Esophagus squamous epithelium (tissue), 5 donors: Measurements from ENCODE around the gene PLXDC2. TPM values are rescaled to one million over a fixed set of nuclear protein-coding genes. Genes with fewer than 3 reads are reported as not detected.

Source experiments
- DNase-seq: peaks from one replicate; lab custom pipeline; 2025; lab: John Stamatoyannopoulos, UW
- H3K27ac ChIP-seq, 4 donors: fragments of 200-600 bp; sonication (generic); one replicate each; pipeline ENCODE4 v1.5.1; 2016 to 2019; ENCODE audit warnings: mild to moderate bottlenecking in 1 of 4
- H3K27me3 ChIP-seq, 4 donors: fragments of 200-600 bp; sonication (generic); 1 replicate in 3 of 4; 2 replicates in 1 of 4; pipeline versions ENCODE4 v1.5.1 to v1.6.0; 2017 to 2021; ENCODE audit warnings: antibody characterized with exemption in 1 of 4
- H3K36me3 ChIP-seq, 3 donors: fragments of 200-600 bp; sonication (generic); one replicate each; pipeline ENCODE4 v1.5.1; 2016 to 2019
- H3K4me1 ChIP-seq, 3 donors: fragments of 200-600 bp; sonication (generic); one replicate each; pipeline ENCODE4 v1.5.1; 2017 to 2019
- H3K4me3 ChIP-seq, 4 donors: fragments of 200-600 bp; sonication (generic); 1 replicate in 3 of 4; 2 replicates in 1 of 4; pipeline ENCODE4 v1.5.1; 2016 to 2019; ENCODE audit warnings: mild to moderate bottlenecking in 2 of 4, moderate library complexity in 1 of 4
- H3K9me3 ChIP-seq, 3 donors: fragments of 200-600 bp; sonication (generic); one replicate each; pipeline ENCODE4 v1.5.1; 2016 to 2019
- POLR2A ChIP-seq, 4 donors: fragments of 450-650 bp; IDR thresholded peaks; one replicate each; pipeline ENCODE4 v1.6.1; 2017; ENCODE audit warnings: antibody characterized with exemption in 4 of 4, mild to moderate bottlenecking in 4 of 4, moderate library complexity in 3 of 4
- WGBS, 2 donors: methylation state at CpG; one replicate each; pipeline ENCODE4 v1.1.5; 2018; 5-methylcytosine and 5-hydroxymethylcytosine counted together
- intact Hi-C: fragments of 100-400 bp; cut with DNase I; formaldehyde crosslinking; loops from one replicate; pipeline ENCODE4 v1.15.0; 2022
- total RNA-seq, 4 donors: library from RNA; depleted of rRNA; stranded (reverse); fragments of >200 nt; gene quantifications; one replicate each; pipeline ENCODE4 v1.1.0, GENCODE V29; 2016
- TF ChIP-seq, protein P1 (sequence below), 6 experiments: fragments of 450-650 bp in 4 of 6; fragments of 200-600 bp in 2 of 6; sonication (generic) in 2 of 6; IDR thresholded peaks; one replicate each; pipeline ENCODE4 v1.5.1; 2016 to 2019; ENCODE audit warnings: antibody characterized with exemption in 6 of 6, mild to moderate bottlenecking in 4 of 6, moderate library complexity in 4 of 6
- donor health status: DM: yes; HTN: yes; CAD: no.

PLXDC2 gene
- total RNA-seq, 4 donors from 2014 or later = 22.4 to 50.4 (median 36.9) TPM

DNA sequence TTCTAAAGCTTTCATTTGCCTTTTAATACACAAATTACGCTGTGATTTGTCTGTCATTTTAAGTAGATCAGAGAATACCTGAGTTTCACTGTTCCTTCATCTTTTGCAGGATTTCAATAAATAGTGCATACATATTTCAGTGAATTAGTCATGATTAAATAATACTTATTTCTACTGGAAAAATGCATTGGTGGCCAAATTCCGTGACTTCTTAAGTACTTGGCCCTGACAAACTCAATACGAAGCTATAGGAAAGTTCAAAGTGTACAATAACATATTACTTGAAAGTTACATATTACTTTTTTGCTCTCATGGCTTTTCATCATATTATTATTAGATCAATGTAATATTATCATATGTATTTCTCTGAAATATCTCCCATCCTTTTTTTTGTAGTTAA, 16.1 kb upstream of the PLXDC2 start:
- Histone ChIP-seq H3K27ac (no peak overlapping the region), H3K4me1 (no peaks in the 10 kb centered on the region), H3K4me3 (no peak overlapping the region), H3K36me3 (no peaks in the 10 kb centered on the region), H3K9me3 (no peaks in the 10 kb centered on the region), H3K27me3 (no peaks in the 10 kb centered on the region)
- no peak for DNase-seq
- WGBS, 2 donors = 80 to 84% methylated on average over 3 of the region's 3 CpGs
- intact Hi-C loops = no loop called here
- no peak for TF ChIP-seq POLR2A (IDR thresholded peaks at IDR 0.05)
- TF ChIP-seq, protein P1, sequence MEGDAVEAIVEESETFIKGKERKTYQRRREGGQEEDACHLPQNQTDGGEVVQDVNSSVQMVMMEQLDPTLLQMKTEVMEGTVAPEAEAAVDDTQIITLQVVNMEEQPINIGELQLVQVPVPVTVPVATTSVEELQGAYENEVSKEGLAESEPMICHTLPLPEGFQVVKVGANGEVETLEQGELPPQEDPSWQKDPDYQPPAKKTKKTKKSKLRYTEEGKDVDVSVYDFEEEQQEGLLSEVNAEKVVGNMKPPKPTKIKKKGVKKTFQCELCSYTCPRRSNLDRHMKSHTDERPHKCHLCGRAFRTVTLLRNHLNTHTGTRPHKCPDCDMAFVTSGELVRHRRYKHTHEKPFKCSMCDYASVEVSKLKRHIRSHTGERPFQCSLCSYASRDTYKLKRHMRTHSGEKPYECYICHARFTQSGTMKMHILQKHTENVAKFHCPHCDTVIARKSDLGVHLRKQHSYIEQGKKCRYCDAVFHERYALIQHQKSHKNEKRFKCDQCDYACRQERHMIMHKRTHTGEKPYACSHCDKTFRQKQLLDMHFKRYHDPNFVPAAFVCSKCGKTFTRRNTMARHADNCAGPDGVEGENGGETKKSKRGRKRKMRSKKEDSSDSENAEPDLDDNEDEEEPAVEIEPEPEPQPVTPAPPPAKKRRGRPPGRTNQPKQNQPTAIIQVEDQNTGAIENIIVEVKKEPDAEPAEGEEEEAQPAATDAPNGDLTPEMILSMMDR (IDR thresholded peaks at IDR 0.05) = no peak

DNA sequence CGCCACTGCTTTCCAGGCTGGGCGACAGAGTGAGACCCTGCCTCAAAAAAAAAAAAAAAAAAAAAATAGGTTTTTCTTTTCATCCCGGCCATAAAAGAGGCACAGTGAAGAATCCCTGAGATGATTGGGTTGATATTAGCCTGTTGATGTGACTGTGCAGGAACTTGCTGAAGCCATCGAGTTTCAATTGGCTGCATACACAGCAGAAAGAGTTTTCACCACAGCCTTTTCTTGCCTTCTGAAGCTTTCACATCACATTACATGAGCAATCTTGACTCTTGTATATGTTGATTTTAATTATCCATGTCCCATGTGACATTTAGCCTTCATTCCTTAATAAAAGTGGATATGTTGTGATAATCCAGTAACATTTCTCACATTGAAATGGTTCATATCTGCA, 14.9 kb upstream of the PLXDC2 start:
- TF ChIP-seq POLR2A (IDR thresholded peaks at IDR 0.05) = no peak
- TF ChIP-seq, protein P1 (IDR thresholded peaks at IDR 0.05) = no peak

DNA sequence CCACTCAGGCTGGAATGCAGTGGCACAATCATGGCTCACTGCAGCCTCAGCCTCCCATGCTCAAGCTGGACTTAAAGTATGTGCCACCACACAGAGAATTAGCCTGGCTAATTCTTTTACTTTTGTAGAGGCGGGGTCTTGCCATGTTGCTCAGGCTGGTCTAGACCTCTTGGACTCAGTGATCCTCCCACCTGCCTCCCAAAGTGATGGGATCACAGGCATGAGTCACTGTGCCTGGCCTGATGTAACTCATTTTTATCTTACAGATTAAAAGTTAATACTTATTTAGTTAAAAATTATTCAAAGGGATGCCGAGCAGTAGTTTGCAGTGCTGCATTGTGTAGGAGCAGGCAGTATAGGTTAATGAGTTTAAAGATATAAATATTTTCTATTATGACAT, 12.6 kb upstream of the PLXDC2 start:
- H3K27me3 ChIP-seq = no peaks in the 10 kb centered on the region
- H3K36me3 ChIP-seq = no peaks in the 10 kb centered on the region
- 70 to 78% methylated on average over 2 of the region's 2 CpGs for WGBS, 2 donors
- H3K9me3 ChIP-seq = no peaks in the 10 kb centered on the region
- no peak for TF ChIP-seq POLR2A (IDR thresholded peaks at IDR 0.05)
- TF ChIP-seq, protein P1 (IDR thresholded peaks at IDR 0.05) = no peak
- no peak overlapping the region for H3K4me3 ChIP-seq
- H3K4me1 ChIP-seq = no peaks in the 10 kb centered on the region
- intact Hi-C loops = no loop called here
- no peak for DNase-seq
- H3K27ac ChIP-seq = no peak overlapping the region

More for the DNA sequence above, 14.9 kb upstream of the PLXDC2 start:
- no peak overlapping the region for H3K27ac ChIP-seq
- no peaks in the 10 kb centered on the region for H3K9me3 ChIP-seq
- no peaks in the 10 kb centered on the region for H3K36me3 ChIP-seq
- intact Hi-C loops = no loop called here
- DNase-seq = no peak
- H3K4me3 ChIP-seq = no peak overlapping the region
- no peaks in the 10 kb centered on the region for H3K27me3 ChIP-seq
- 89 to 100% methylated on average over 4 of the region's 4 CpGs for WGBS, 2 donors
- no peaks in the 10 kb centered on the region for H3K4me1 ChIP-seq

DNA sequence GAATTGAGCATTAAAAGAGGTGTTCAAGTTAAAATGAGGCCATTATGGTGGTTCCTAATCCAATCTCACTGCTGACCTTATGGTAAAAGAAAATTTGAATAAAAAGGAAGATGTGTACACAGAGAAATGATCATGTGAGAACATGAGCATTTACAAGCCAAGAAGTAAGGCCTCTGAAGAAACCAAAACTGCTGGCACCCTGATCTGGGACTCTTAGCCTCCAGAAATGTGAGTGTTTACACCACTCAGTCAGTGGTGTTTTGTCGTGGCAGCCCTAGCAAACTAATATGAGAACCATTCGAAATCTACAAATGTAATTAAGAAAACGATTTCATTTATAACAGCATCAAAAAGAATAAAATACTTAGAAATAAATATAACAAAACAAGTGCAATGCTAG, 6.8 kb upstream of the PLXDC2 start:
- no peak for DNase-seq
- TF ChIP-seq, protein P1 (IDR thresholded peaks at IDR 0.05) = no peak
- no peak for TF ChIP-seq POLR2A (IDR thresholded peaks at IDR 0.05)
- H3K9me3 ChIP-seq = no peaks in the 10 kb centered on the region
- H3K36me3 ChIP-seq = no peaks in the 10 kb centered on the region
- 87 to 90% methylated on average over 3 of the region's 3 CpGs for WGBS, 2 donors
- peaks cover 0 to under 1% (median 0%) of the 10 kb centered on the region in 3 donors for H3K4me1 ChIP-seq
- no peak overlapping the region for H3K27ac ChIP-seq
- no peaks in the 10 kb centered on the region for H3K27me3 ChIP-seq
- intact Hi-C loops = no loop called here
- no peak overlapping the region for H3K4me3 ChIP-seq

DNA sequence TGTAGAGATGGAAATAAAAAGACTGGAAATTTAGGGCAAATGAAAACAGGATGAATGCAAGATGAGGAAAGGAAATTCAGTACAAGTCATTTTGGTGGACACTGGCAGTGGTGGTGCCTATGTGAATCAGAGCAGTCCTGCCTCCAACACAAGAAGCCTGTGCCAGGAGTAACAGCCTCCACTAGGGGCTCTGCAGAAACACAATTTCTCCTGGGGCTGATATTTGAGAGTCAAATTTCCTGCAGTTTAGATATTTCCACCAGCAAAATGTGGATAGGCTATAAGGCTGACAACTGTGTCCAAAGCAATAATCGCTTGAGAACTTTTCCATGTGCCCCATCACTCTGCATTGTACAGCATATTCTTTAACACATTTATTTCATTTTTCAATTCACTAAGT, 4.7 kb upstream of the PLXDC2 start:
- Histone ChIP-seq H3K36me3 (no peaks in the 10 kb centered on the region), H3K27ac (no peak overlapping the region), H3K27me3 (peaks cover 0 to 9% (median 0%) of the 10 kb centered on the region in 4 donors), H3K9me3 (no peaks in the 10 kb centered on the region), H3K4me1 (peaks cover 0 to 9% (median 0%) of the 10 kb centered on the region in 3 donors), H3K4me3 (no peak overlapping the region)
- DNase-seq = no peak
- TF ChIP-seq POLR2A (IDR thresholded peaks at IDR 0.05) = no peak
- TF ChIP-seq, protein P1 (IDR thresholded peaks at IDR 0.05) = peak in 4 of 6 experiments; percentile 18 to 56 (median 40)
- intact Hi-C loops = no loop called here
- 86% methylated on average over 1 of the region's 1 CpG for WGBS, 2 donors
